OCI-LY1 (cell line): ENCODE results near the gene MSMP.

Source experiments
- H2AFZ ChIP-seq: fragments of 200-600 bp; sonication (generic), shearing (Covaris generic); 2 replicates; pipeline ENCODE4 v1.6.0; 2014; ENCODE audit warnings: antibody characterized with exemption, mild to moderate bottlenecking, low read length
- H3F3A ChIP-seq: fragments of 200-600 bp; sonication (generic), shearing (Covaris generic); 2 replicates; pipeline ENCODE4 v1.6.0; 2014; ENCODE audit warnings: mild to moderate bottlenecking, antibody characterized with exemption, low read length, moderate library complexity; ENCODE audit not compliant: insufficient read depth
- H3K27ac ChIP-seq: fragments of 200-600 bp; sonication (generic); 2 replicates; pipeline ENCODE4 v1.5.1; 2014; ENCODE audit warnings: low read length, mixed run types, mild to moderate bottlenecking, low read depth; ENCODE audit not compliant: poor library complexity, severe bottlenecking
- H3K27me3 ChIP-seq: fragments of 200-600 bp; sonication (generic); 2 replicates; pipeline ENCODE4 v1.6.0; 2014; ENCODE audit warnings: antibody characterized with exemption, mild to moderate bottlenecking, low read length, moderate library complexity; ENCODE audit not compliant: insufficient read depth
- H3K36me3 ChIP-seq: fragments of 200-600 bp; sonication (generic); 2 replicates; pipeline ENCODE4 v1.6.1; 2014; ENCODE audit warnings: mild to moderate bottlenecking, antibody characterized with exemption, low read length, moderate library complexity, mixed read lengths; ENCODE audit not compliant: insufficient read depth
- H3K4me1 ChIP-seq: fragments of 200-600 bp; sonication (generic); 2 replicates; pipeline ENCODE4 v1.5.1; 2014; ENCODE audit warnings: mild to moderate bottlenecking, low read length, moderate library complexity; ENCODE audit not compliant: insufficient read depth, severe bottlenecking
- H3K4me2 ChIP-seq: fragments of 200-600 bp; sonication (generic), shearing (Covaris generic); 2 replicates; pipeline ENCODE4 v1.6.1; 2014; ENCODE audit warnings: low read length
- H3K4me3 ChIP-seq: fragments of 200-600 bp; sonication (generic); 2 replicates; pipeline ENCODE4 v1.5.1; 2014; ENCODE audit warnings: low read length, low read depth, mild to moderate bottlenecking, mixed read lengths; ENCODE audit not compliant: poor library complexity, severe bottlenecking
- H3K79me2 ChIP-seq: fragments of 200-600 bp; shearing (Covaris generic); 2 replicates; pipeline ENCODE4 v1.6.1; 2016; ENCODE audit warnings: mixed run types, low read length, mixed read lengths; ENCODE audit not compliant: insufficient read depth
- H3K9ac ChIP-seq: fragments of 200-600 bp; sonication (generic), shearing (Covaris generic); 2 replicates; pipeline ENCODE4 v1.6.1; 2014; ENCODE audit warnings: mild to moderate bottlenecking, low read length, mixed read lengths
- H3K9me2 ChIP-seq: fragments of 200-600 bp; sonication (generic), shearing (Covaris generic); 2 replicates; pipeline ENCODE4 v1.6.1; 2014; ENCODE audit warnings: low read depth, mild to moderate bottlenecking, low read length, mixed read lengths
- H3K9me3 ChIP-seq: fragments of 200-600 bp; shearing (Covaris generic); 2 replicates; pipeline ENCODE4 v1.6.1; 2014; ENCODE audit warnings: low read length, mixed read lengths
- H4K20me1 ChIP-seq: fragments of 200-600 bp; sonication (generic), shearing (Covaris generic); 2 replicates; pipeline ENCODE4 v1.6.0; 2016; ENCODE audit warnings: mild to moderate bottlenecking, low read length; ENCODE audit not compliant: insufficient read depth
- EZH2 ChIP-seq: fragments of 200-600 bp; sonication (generic), shearing (Covaris generic); IDR thresholded peaks from 2 replicates; pipeline ENCODE4 v1.8.0; 2017; ENCODE audit warnings: borderline replicate concordance, mixed run types, mild to moderate bottlenecking, antibody characterized with exemption, low read length, moderate library complexity, mixed read lengths
- TF ChIP-seq, protein P1 (sequence below): fragments of 200-600 bp; sonication (generic), shearing (Covaris generic); IDR thresholded peaks from 2 replicates; pipeline ENCODE4 v1.5.1; 2017; ENCODE audit warnings: mild to moderate bottlenecking, antibody characterized with exemption, low read length, moderate library complexity, mixed read lengths

Gene MSMP

DNA sequence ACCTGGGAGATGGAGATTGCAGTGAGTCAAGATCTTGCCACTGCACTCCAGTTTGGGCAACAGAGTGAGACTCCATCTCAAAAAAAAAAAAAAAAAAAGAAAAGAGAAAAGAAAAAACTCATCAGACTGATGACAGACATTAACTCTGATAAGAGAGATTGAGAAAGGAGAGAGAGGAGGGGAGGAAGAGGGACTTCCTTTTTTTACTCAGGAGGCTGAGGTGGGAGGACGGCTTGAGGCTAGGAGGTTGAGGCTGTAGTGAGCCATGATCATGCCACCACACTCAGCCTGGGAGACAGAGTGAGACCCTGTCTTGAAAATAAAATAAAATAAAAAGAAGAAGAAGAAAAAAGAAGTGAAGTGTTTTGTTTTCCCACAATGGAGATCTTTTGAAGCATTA, 9.7 kb upstream of the MSMP start:
- TF ChIP-seq, protein P1, sequence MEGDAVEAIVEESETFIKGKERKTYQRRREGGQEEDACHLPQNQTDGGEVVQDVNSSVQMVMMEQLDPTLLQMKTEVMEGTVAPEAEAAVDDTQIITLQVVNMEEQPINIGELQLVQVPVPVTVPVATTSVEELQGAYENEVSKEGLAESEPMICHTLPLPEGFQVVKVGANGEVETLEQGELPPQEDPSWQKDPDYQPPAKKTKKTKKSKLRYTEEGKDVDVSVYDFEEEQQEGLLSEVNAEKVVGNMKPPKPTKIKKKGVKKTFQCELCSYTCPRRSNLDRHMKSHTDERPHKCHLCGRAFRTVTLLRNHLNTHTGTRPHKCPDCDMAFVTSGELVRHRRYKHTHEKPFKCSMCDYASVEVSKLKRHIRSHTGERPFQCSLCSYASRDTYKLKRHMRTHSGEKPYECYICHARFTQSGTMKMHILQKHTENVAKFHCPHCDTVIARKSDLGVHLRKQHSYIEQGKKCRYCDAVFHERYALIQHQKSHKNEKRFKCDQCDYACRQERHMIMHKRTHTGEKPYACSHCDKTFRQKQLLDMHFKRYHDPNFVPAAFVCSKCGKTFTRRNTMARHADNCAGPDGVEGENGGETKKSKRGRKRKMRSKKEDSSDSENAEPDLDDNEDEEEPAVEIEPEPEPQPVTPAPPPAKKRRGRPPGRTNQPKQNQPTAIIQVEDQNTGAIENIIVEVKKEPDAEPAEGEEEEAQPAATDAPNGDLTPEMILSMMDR, result no peak
- TF ChIP-seq EZH2, result no peak
- Histone ChIP-seq H3K9ac (no peak overlapping the region), H3K79me2 (no peaks in the 10 kb centered on the region), H4K20me1 (no peaks in the 10 kb centered on the region), H3K4me1 (peaks cover 4% of the 10 kb centered on the region), H3K36me3 (peaks cover 8% of the 10 kb centered on the region; the same call in 1 of the 2 replicates), H3K4me2 (no peak overlapping the region), H3F3A (no peaks in the 10 kb centered on the region), H2AFZ (no peak overlapping the region), H3K27ac (no peak overlapping the region), H3K9me2 (no peaks in the 10 kb centered on the region), H3K9me3 (no peaks in the 10 kb centered on the region), H3K4me3 (no peak overlapping the region), H3K27me3 (no peaks in the 10 kb centered on the region)

DNA sequence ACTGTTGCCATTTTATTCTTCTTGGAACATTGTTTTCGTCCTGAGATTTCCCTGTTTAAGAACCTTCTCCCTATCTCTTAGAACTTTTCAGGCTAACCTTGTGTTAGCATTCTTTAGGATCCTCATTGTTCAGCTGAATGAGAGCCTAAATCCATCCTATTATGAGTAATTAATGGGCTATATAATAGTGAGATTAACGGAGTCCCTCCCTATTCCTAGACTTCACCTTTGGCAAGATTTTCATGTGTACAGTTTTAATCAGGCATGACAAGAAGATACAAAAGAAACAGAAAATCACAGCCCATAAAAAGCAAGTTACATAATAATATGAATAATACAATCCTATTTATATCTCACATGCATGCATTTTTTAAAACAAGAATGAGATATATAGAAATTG, 9.1 kb upstream of the MSMP start:
- Histone ChIP-seq H3K4me1 (peaks cover 10% of the 10 kb centered on the region), H3K27me3 (no peaks in the 10 kb centered on the region), H3K79me2 (no peaks in the 10 kb centered on the region), H3K9ac (no peak overlapping the region), H2AFZ (no peak overlapping the region), H4K20me1 (no peaks in the 10 kb centered on the region), H3F3A (no peaks in the 10 kb centered on the region), H3K4me2 (no peak overlapping the region), H3K4me3 (no peak overlapping the region), H3K27ac (no peak overlapping the region), H3K9me3 (no peaks in the 10 kb centered on the region), H3K36me3 (peaks cover 8% of the 10 kb centered on the region; the same call in 1 of the 2 replicates), H3K9me2 (no peaks in the 10 kb centered on the region)
- TF ChIP-seq, protein P1, result no peak
- no peak for TF ChIP-seq EZH2

DNA sequence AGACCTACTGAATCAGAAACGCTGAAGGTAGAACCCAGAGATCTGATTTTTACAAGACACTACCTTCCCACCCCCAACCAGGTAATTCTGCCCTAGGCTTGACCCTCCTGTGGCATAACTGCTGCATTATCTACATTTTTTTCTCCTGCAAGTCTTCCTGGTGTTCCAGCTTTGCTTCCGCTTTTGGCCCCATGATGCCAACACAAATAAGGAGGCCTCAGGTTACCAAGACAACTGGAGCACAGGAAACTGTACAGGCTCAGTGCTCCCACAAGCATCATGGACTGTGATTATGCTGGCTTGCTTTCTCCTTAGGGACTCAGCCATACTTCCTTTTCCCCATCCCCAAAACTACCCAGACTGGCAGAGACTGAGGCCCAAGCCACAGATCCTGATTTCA, 6.6 kb upstream of the MSMP start:
- no peak for TF ChIP-seq EZH2
- TF ChIP-seq, protein P1, result no peak
- H3K4me2 ChIP-seq, result no peak overlapping the region
- H3K79me2 ChIP-seq, result no peaks in the 10 kb centered on the region
- H3K27me3 ChIP-seq, result no peaks in the 10 kb centered on the region
- no peak overlapping the region for H3K4me3 ChIP-seq
- H3F3A ChIP-seq, result no peaks in the 10 kb centered on the region
- no peak overlapping the region for H3K9ac ChIP-seq
- H3K9me2 ChIP-seq, result no peaks in the 10 kb centered on the region
- H3K36me3 ChIP-seq, result peaks cover 8% of the 10 kb centered on the region; the same call in 1 of the 2 replicates
- no peak overlapping the region for H3K27ac ChIP-seq
- no peaks in the 10 kb centered on the region for H3K9me3 ChIP-seq
- H2AFZ ChIP-seq, result no peak overlapping the region
- peaks cover 30% of the 10 kb centered on the region for H3K4me1 ChIP-seq
- no peaks in the 10 kb centered on the region for H4K20me1 ChIP-seq
